Gastroesophageal sphincter (tissue), 3 donors: Measurements from ENCODE around the gene PPP2R3A.

Source experiments
- CTCF ChIP-seq, 4 experiments: fragments of 200-600 bp in 2 of 4; fragments of 450-650 bp in 2 of 4; sonication (generic) in 1 of 4; IDR thresholded peaks; one replicate each; pipeline ENCODE4 v1.5.1; 2017 to 2019; ENCODE audit warnings: antibody characterized with exemption in 4 of 4, mild to moderate bottlenecking in 2 of 4, moderate library complexity in 2 of 4
- EP300 ChIP-seq: sonication (generic); formaldehyde crosslinking; IDR thresholded peaks from one replicate; pipeline ENCODE4 v1.6.1; 2017; ENCODE audit warnings: antibody characterized with exemption, mild to moderate bottlenecking
- POLR2A ChIP-seq, 2 donors: fragments of 450-650 bp; IDR thresholded peaks; one replicate each; pipeline ENCODE4 v1.6.1; 2017; ENCODE audit warnings: antibody characterized with exemption in 2 of 2, mild to moderate bottlenecking in 2 of 2, moderate library complexity in 1 of 2

DNA sequence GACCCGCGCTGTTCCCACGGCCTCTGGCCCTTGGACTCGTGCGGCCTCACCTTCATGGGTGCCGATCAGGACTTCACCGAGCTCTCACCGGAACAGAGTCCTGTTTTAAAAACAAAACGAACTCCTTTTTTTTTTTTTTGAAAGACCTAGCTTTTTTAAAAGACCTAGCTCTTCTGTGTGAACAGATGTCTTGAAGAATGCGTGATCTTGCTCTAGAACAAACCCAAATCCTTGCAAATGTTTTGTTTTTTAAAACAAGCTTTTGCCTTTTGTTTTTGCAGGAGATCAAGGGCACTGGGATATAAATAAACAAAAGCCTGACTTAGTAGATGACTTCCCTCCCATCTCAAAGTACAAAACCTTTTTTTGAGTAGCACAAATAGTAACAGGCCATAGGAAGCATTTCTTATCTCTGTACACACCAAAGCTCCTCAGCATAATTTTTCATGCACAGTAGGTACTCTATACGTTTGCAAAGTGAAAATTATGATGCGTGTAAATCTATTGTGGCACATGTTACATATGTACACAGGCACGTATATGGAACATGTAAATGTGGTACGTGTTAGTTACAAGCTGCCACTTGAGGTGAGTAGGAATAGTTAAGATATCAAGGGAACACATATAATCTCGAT lies 231.7 kb downstream of the PPP2R3A start:
- TF ChIP-seq CTCF (IDR thresholded peaks at IDR 0.05) (no peak), EP300 (no peak), POLR2A (IDR thresholded peaks at IDR 0.05) (no peak)
